GF-D8 (cell line): ENCODE data around the gene NCKAP5.

Experiments
- DNase-seq: peaks from one replicate; lab custom pipeline; 2025; lab: John Stamatoyannopoulos, UW

The NCKAP5 gene

GRCh38 chr2:132991471-132992045 lies 576.7 kb downstream of the NCKAP5 start:
- no peak for DNase-seq

- DNase-seq, result no peak
These were observed 583.5 kb downstream of the NCKAP5 start for GRCh38 chr2:132984731-132985130.

- DNase-seq, result no peak
These were observed 588.0 kb downstream of the NCKAP5 start for GRCh38 chr2:132980304-132980703.

- DNase-seq, result no peak
These were observed 588.7 kb downstream of the NCKAP5 start for GRCh38 chr2:132979339-132980093.

DNA sequence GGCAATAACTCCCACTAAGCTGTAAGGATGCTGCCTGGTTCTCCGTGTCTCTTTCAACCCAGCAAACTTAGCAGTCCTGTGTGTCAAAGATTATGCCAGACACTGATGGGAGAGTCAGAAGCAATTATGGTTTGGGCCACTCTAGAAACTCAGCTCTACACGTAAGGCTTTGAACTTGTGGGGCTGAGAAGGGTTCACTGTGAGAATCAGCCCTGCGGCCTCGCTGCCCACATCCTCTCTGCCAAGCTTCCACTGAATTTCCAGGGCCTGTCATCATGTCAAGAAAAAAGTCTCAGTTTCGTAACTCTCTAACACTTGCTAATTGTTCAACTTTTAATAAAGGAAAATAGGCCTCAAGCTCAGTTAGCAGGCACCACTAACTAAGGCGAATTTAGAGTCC lies 589.4 kb downstream of the NCKAP5 start:
- no peak for DNase-seq

- DNase-seq, result no peak
These were observed 590.3 kb downstream of the NCKAP5 start for GRCh38 chr2:132977812-132978529.

- no peak for DNase-seq
These were observed 592.8 kb downstream of the NCKAP5 start for GRCh38 chr2:132975193-132976105.

DNA sequence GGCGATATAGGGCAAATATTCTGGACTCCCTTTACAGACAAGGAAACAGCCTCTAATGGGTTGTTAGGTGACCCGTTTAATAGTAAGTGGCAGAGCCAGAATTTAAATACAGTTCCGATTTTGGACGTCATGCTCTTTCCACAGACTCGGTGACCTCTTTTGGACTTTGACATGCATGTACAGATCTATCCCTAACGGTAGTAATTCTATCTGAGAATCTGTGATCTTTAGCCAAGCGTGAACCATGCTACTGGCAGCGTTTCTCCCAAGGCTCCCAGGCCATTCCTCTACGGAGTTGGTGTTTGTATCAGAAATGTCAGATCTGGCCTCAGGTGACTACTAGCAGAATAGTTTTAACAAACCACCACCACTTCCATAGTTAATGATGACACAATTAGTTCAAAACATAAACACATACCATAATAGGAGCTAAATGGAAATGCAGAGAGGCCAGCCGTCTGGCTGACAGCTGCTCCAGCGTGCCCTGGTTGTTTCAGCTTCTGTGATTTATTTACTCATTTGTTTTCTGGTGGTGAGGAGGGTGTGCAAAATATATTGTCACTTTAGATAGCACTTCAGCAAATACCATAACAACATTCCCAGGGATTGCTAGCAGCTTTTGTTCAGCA lies 593.7 kb downstream of the NCKAP5 start:
- DNase-seq, result no peak

DNA sequence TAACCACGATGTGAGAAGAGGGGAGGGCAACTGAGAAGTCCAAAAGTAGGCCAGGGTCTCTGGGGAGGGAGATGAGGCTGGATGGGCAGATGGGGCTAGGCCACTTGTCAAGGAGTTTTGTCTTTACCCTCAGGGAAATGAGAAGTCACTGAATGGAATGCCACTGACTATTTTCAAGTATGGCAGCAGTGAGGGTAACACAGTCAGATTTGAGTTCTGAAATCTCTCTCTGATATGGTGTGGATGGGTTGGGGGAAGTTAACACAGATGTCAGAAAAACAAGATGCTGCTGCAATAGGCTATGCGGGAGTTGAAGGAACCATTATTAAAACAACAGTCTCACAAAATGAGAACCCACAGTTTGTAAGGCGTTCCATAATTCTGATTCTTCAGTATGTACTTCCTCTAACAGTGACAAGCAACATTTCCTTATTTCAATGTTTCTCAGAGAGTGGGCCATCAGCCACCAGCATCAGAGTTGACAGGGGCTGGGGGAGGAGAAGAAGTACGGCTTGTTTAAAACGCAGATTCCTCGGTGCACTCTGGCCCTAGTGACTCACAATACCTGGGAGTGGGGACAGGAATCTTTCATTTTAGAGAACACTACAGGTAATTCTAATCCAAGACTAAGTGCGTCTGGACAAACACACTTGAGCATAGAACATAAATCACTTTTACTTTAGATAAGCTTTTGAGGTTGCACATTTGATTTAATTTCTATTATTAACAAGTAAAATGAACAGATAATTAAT lies 596.8 kb downstream of the NCKAP5 start:
- no peak for DNase-seq

DNA sequence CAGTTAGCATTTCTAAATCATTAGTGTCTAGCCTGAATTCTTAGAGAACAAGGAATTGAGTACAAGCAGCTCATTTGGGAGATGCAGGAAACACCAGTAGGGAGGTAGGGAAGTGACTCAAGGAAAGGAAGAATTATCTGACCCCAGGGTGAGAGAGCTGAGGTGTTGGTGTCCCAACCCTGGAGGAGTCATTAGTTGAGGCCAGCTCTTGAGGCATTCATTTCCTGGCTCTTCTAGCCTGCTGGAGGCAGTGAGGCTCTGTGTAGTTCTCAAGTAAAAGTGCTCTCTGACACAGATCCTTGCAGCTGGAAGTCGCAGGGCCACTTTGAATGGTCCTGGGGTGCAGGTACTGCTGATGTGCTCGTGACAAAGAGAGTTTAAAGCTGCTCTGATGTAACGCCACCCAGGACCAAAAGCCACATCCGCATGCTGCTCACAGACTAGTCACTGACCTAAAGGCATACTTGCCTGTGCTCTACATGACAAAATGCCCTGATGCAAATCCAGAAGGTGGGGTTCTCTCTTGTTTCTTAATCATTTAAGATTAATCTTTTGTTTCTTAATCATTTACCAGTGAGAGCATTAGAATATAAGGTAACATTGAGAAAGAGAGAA lies 598.8 kb downstream of the NCKAP5 start:
- DNase-seq, result no peak

DNA sequence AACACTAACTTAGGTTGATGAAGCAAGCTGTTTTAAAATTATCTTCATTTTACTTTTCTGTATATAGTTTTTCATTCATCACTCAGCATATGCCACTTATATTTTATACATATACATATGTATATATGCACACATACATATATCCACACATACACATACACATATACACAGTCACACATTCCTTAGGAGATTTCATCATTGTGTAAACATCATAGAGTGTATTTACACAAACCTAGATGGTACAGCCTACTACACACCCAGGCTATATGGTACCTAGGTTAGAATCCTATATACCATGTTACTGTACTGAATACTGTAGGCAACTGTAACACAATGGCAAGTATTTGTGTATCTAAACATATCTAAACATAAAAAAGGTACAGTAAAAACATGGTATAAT lies 602.8 kb downstream of the NCKAP5 start:
- DNase-seq, result no peak

DNA sequence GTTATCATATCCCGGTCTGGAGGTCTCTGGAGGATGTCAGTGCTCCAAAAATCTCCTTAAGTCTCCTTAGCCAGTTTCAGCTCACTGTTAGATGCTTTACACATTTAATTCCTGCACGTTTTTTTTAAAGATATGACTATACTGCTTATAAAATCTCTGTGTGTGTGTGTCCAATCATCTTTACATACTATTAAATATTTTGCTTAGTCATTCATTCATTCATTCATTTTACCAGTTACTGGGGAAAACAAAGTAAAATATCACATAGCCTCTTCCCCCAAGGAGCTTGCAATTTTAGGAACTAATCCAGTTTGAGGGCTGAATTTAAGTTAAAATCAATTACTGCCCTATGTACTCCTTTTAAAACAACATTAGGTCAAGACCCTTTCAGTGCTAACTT lies 605.1 kb downstream of the NCKAP5 start:
- no peak for DNase-seq

DNA sequence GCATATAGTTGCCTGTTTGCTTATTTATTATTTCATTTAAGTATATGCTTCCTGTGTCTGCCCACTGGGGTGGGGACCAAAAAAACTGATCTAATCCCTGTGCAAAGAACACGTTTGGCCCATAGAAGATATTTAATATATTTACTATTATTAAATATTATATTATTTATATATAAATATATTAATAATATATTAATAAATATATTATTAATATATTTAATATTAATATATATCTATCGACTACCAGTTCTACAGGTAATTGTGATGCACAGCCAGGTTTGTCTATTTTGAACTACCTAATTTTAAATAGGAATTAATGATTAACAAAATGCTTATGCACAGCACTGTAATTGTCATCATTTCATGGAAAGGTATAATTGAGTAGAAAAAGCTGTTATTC lies 609.4 kb downstream of the NCKAP5 start:
- no peak for DNase-seq

GRCh38 chr2:132955871-132956615 lies 612.2 kb downstream of the NCKAP5 start:
- no peak for DNase-seq

DNA sequence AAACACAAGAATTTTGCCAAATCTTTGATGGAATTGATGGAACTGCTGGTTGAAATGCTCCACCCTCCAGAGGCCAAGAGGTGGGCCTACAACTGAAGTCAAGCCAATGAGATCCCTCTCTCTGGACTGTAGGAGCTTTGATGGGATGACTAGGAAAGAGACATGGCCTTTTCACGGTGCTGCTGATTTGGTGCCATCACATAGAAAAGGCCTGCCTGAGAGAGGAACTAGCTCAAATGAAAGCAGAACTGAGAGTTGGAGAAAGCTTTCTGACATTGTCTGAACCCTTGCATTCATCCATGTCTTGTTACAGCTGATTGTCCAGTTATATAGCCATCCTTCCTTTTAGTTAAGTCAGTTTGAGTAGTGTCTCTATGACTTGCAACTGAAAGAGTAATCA lies 614.5 kb downstream of the NCKAP5 start:
- DNase-seq, result no peak

GRCh38 chr2:132951008-132951714 lies 617.1 kb downstream of the NCKAP5 start:
- no peak for DNase-seq

DNA sequence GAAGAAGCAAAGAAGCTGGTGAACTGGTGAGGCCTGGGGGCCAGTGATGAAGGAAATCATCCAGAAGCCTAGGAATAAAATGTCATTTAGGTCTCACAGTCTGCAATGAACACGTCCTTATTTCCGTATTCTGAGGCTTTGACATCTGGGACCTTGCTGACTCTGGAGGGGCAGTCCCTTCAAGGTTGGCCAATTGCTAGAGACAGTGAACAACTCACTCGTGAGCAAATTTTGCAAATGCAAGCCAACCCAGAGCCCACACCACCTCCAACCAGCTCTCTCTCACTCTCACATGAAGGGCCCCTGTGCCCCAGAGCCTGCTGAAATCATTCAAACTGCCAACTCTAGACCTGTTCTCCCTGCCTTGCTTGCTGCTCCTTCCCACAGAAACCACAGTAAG lies 619.2 kb downstream of the NCKAP5 start:
- DNase-seq, result no peak

GRCh38 chr2:132948211-132948610 lies 620.1 kb downstream of the NCKAP5 start:
- DNase-seq, result no peak

GRCh38 chr2:132943829-132944228 lies 624.4 kb downstream of the NCKAP5 start:
- no peak for DNase-seq
